ENCODE measurements around the gene TEAD1.

GRCh38 chr11:12701811-12702592 lies 27.8 kb downstream of the TEAD1 start:
- TF ChIP-seq, protein P1, sequence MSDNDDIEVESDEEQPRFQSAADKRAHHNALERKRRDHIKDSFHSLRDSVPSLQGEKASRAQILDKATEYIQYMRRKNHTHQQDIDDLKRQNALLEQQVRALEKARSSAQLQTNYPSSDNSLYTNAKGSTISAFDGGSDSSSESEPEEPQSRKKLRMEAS (IDR thresholded peaks at IDR 0.05; ENCODE audit: low read depth, low read length) = no peak
- no peak for TF ChIP-seq NR2C1 (IDR thresholded peaks at IDR 0.05)
- no peak for TF ChIP-seq TCF12 (IDR thresholded peaks at IDR 0.05; ENCODE audit: low read depth, low read length)
- no peak for TF ChIP-seq KLF5 (IDR thresholded peaks at IDR 0.05; ENCODE audit: partially characterized antibody)
- TF ChIP-seq, protein P2, sequence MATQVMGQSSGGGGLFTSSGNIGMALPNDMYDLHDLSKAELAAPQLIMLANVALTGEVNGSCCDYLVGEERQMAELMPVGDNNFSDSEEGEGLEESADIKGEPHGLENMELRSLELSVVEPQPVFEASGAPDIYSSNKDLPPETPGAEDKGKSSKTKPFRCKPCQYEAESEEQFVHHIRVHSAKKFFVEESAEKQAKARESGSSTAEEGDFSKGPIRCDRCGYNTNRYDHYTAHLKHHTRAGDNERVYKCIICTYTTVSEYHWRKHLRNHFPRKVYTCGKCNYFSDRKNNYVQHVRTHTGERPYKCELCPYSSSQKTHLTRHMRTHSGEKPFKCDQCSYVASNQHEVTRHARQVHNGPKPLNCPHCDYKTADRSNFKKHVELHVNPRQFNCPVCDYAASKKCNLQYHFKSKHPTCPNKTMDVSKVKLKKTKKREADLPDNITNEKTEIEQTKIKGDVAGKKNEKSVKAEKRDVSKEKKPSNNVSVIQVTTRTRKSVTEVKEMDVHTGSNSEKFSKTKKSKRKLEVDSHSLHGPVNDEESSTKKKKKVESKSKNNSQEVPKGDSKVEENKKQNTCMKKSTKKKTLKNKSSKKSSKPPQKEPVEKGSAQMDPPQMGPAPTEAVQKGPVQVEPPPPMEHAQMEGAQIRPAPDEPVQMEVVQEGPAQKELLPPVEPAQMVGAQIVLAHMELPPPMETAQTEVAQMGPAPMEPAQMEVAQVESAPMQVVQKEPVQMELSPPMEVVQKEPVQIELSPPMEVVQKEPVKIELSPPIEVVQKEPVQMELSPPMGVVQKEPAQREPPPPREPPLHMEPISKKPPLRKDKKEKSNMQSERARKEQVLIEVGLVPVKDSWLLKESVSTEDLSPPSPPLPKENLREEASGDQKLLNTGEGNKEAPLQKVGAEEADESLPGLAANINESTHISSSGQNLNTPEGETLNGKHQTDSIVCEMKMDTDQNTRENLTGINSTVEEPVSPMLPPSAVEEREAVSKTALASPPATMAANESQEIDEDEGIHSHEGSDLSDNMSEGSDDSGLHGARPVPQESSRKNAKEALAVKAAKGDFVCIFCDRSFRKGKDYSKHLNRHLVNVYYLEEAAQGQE (IDR thresholded peaks at IDR 0.05; ENCODE audit: low read depth, low read length) = no peak
- TF ChIP-seq POLR2AphosphoS5 (IDR thresholded peaks at IDR 0.05; ENCODE audit: low read length) = no peak
- TF ChIP-seq FOXK2 (IDR thresholded peaks at IDR 0.05) = no peak
- no peak for TF ChIP-seq CTCF (IDR thresholded peaks at IDR 0.05 in 2 of 3, conservative IDR thresholded peaks at IDR 0.05 in 1 of 3; ENCODE audit: control insufficient read depth in 2 of 3, extremely low read depth in 1 of 3, insufficient read depth in 1 of 3, low read depth in 3 of 3, low read length in 3 of 3)
